A549 (cell line): ENCODE data around the gene CIB4.

Source experiments
- JUN ChIP-seq, 2 experiments: fragments of >200 bp; sonication (Bioruptor Twin); formaldehyde crosslinking; IDR thresholded peaks; 2 replicates in 1 of 2; 3 replicates in 1 of 2; pipeline ENCODE4 v1.6.1; 2016 to 2017
- TF ChIP-seq, protein P1 (sequence below): fragments of >200 bp; sonication (Bioruptor Twin); formaldehyde crosslinking; IDR thresholded peaks from 3 replicates; pipeline ENCODE4 v1.5.1; 2016

- TF ChIP-seq, protein P1, sequence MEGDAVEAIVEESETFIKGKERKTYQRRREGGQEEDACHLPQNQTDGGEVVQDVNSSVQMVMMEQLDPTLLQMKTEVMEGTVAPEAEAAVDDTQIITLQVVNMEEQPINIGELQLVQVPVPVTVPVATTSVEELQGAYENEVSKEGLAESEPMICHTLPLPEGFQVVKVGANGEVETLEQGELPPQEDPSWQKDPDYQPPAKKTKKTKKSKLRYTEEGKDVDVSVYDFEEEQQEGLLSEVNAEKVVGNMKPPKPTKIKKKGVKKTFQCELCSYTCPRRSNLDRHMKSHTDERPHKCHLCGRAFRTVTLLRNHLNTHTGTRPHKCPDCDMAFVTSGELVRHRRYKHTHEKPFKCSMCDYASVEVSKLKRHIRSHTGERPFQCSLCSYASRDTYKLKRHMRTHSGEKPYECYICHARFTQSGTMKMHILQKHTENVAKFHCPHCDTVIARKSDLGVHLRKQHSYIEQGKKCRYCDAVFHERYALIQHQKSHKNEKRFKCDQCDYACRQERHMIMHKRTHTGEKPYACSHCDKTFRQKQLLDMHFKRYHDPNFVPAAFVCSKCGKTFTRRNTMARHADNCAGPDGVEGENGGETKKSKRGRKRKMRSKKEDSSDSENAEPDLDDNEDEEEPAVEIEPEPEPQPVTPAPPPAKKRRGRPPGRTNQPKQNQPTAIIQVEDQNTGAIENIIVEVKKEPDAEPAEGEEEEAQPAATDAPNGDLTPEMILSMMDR: no peak
- TF ChIP-seq JUN (IDR thresholded peaks at IDR 0.05): no peak
Observed at GRCh38 chr2:26560892-26561291, 80.3 kb downstream of the CIB4 start.
